ENCODE measurements around the gene UBTF.

DNA sequence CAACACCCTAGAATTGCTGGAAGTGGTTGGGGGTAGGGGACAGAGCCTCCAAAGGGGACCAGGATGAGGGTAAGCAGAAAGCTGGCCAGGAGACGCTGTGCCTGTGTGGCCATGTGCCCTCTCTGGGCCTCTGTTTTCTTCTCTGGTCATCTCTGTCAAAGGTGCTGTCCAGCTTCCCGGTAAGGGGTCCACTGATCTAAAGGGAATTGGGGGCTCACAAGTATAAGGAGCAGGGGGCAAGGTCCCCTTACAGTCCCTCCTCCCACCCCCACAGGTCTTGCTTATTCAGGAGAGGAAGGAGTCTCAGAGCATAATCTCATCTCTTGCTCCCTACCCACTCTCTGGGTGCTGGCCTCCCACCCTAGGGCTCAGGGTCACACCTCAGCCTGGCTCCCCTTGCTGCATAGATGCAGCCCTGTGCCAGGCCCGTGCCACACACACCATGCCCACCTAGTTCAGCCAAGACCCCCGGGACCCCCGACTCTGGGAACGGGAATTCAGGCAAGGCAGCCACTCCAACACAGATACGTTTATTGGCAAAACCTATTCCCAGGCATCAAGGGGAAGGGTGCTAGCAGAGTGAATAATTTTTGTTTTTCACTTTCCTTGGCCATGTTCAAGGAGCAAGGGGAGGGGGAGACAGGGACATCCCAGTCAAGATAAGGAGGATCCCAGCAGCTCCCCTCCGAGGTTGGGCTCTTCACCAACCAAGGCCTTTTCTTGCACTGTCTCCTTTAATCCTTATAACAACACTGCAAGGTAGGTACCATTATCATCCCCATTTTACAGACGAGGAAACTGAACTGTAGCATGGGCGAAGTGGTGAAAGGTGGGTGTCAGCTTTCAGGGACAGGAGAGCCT lies 28.6 kb upstream of the UBTF start:
- no peak for TF ChIP-seq CTCF (optimal IDR thresholded peaks at IDR 0.05 in 1 of 3, IDR thresholded peaks at IDR 0.05 in 1 of 3, conservative IDR thresholded peaks at IDR 0.05 in 1 of 3; ENCODE audit: extremely low read depth in 1 of 3, insufficient read depth in 2 of 3, low read length in 3 of 3)
- no peak for TF ChIP-seq EZH2 (IDR thresholded peaks at IDR 0.05; ENCODE audit: low read length)
